Keratinocyte (primary cell): Measurements from ENCODE around the gene LHFPL6. TPM values are rescaled to one million over a fixed set of nuclear protein-coding genes. Genes with fewer than 3 reads are reported as not detected.

Source experiments
- DNase-seq: peaks from one replicate; pipeline ENCODE4 v3.0.0-alpha.2; 2011; ENCODE audit warnings: low read depth, missing footprints, low spot score
- FAIRE-seq: peaks from 2 replicates; lab custom pipeline; 2011; peaks lifted over from hg19 to GRCh38; lab: Jason Lieb, UNC
- H2AFZ ChIP-seq: 2 replicates; pipeline ENCODE4 v1.6.0; 2012; ENCODE audit warnings: low read length, control low read depth, inconsistent platforms; ENCODE audit not compliant: control insufficient read depth
- H3K27ac ChIP-seq: 2 replicates; pipeline ENCODE4 v1.5.1; 2011; ENCODE audit warnings: low read length; ENCODE audit not compliant: control insufficient read depth, insufficient read depth
- H3K27me3 ChIP-seq: 3 replicates; pipeline ENCODE4 v1.6.0; 2011; ENCODE audit warnings: low read length; ENCODE audit not compliant: control insufficient read depth, insufficient read depth; ENCODE audit errors: extremely low read depth
- H3K36me3 ChIP-seq, 2 experiments: 2 replicates in 1 of 2; 3 replicates in 1 of 2; pipeline ENCODE4 v1.5.1; 2011; ENCODE audit warnings: low read length in 2 of 2, mild to moderate bottlenecking in 1 of 2; ENCODE audit not compliant: control insufficient read depth in 2 of 2, insufficient read depth in 2 of 2; ENCODE audit errors: extremely low read depth in 1 of 2
- H3K4me1 ChIP-seq: 3 replicates; pipeline ENCODE4 v1.5.1; 2011; ENCODE audit warnings: low read length; ENCODE audit not compliant: control insufficient read depth, insufficient read depth; ENCODE audit errors: extremely low read depth
- H3K4me2 ChIP-seq: 3 replicates; pipeline ENCODE4 v1.6.0; 2011; ENCODE audit warnings: low read depth, low read length; ENCODE audit not compliant: control insufficient read depth, insufficient read depth; ENCODE audit errors: extremely low read depth
- H3K4me3 ChIP-seq, 3 experiments: fragments of 200-600 bp in 1 of 3; sonication (generic) in 1 of 3; 2 replicates in 2 of 3; 3 replicates in 1 of 3; pipeline ENCODE4 v1.5.1; 2011 to 2016; ENCODE audit warnings: low read length in 3 of 3, mild to moderate bottlenecking in 3 of 3, control low read depth in 2 of 3, inconsistent platforms in 1 of 3, low read depth in 1 of 3, mixed read lengths in 1 of 3, mixed run types in 1 of 3, moderate library complexity in 1 of 3; ENCODE audit not compliant: control insufficient read depth in 2 of 3, insufficient read depth in 2 of 3; ENCODE audit errors: extremely low read depth in 1 of 3
- H3K79me2 ChIP-seq: 2 replicates; pipeline ENCODE4 v1.6.0; 2012; ENCODE audit warnings: low read length; ENCODE audit not compliant: control insufficient read depth, insufficient read depth
- H3K9ac ChIP-seq: 3 replicates; pipeline ENCODE4 v1.6.0; 2011; ENCODE audit warnings: low read length; ENCODE audit not compliant: control insufficient read depth, insufficient read depth; ENCODE audit errors: extremely low read depth
- H3K9me1 ChIP-seq: 3 replicates; pipeline ENCODE4 v1.6.0; 2011; ENCODE audit warnings: low read length; ENCODE audit not compliant: control insufficient read depth, insufficient read depth; ENCODE audit errors: extremely low read depth
- H3K9me3 ChIP-seq: 2 replicates; pipeline ENCODE4 v1.5.1; 2012; ENCODE audit warnings: low read depth, low read length; ENCODE audit not compliant: control insufficient read depth
- H4K20me1 ChIP-seq: 3 replicates; pipeline ENCODE4 v1.6.0; 2011; ENCODE audit warnings: low read length; ENCODE audit not compliant: control insufficient read depth, insufficient read depth; ENCODE audit errors: extremely low read depth
- EZH2 ChIP-seq: IDR thresholded peaks from one replicate; pipeline ENCODE4 v1.6.1; 2012; ENCODE audit warnings: inconsistent platforms, mild to moderate bottlenecking, low read length, moderate library complexity
- dilution Hi-C: fragments of 300-500 bp; cut with MboI; formaldehyde crosslinking; loops from one replicate; pipeline ENCODE4 v1.7.0; 2020; ENCODE audit warnings: low sequenced_read_pairs; ENCODE audit not compliant: extremely low pct_ligation_motif_present
- polyA plus RNA-seq, 5 experiments: library from polyadenylated mRNA; depleted of rRNA in 3 of 5; stranded (reverse) in 3 of 5; stranded (forward) in 1 of 5; unstranded in 1 of 5; fragments of >200 nt; gene quantifications; 1 replicate in 1 of 5; 2 replicates in 3 of 5; 3 replicates in 1 of 5; pipeline versions ENCODE4 v1.2.1 to v1.2.3, GENCODE V29; 2011 to 2012; ENCODE audit warnings: missing spikeins in 2 of 5, low read depth in 1 of 5, low replicate concordance in 1 of 5
- TF ChIP-seq, protein P1 (sequence below), 3 experiments: IDR thresholded peaks in 1 of 3; conservative IDR thresholded peaks in 1 of 3; optimal IDR thresholded peaks in 1 of 3; 2 replicates in 2 of 3; 3 replicates in 1 of 3; pipeline versions ENCODE3 to v1.5.1; 2011; ENCODE audit warnings: low read length in 3 of 3, mild to moderate bottlenecking in 3 of 3, moderate library complexity in 2 of 3, control low read depth in 1 of 3, inconsistent platforms in 1 of 3; ENCODE audit not compliant: insufficient read depth in 2 of 3; ENCODE audit errors: extremely low read depth in 1 of 3

The LHFPL6 gene
- polyA plus RNA-seq, 1 donor (not counting 4 experiments of a cell fraction or from before 2014, with no cell fraction given), result 15.8 TPM

GRCh38 chr13:39381456-39381855 lies 221.5 kb downstream of the LHFPL6 start:
- H3K9me1 ChIP-seq, result no peaks in the 10 kb centered on the region
- H3K4me1 ChIP-seq, result no peaks in the 10 kb centered on the region
- H4K20me1 ChIP-seq, result no peaks in the 10 kb centered on the region
- H3K27ac ChIP-seq, result no peak overlapping the region
- dilution Hi-C loops, result no loop called here
- no peak overlapping the region for H2AFZ ChIP-seq
- no peaks in the 10 kb centered on the region for H3K9me3 ChIP-seq
- FAIRE-seq (no peak), DNase-seq (no peak)
- no peaks in the 10 kb centered on the region for H3K36me3 ChIP-seq
- no peak overlapping the region for H3K9ac ChIP-seq
- H3K4me2 ChIP-seq, result no peak overlapping the region
- no peaks in the 10 kb centered on the region for H3K27me3 ChIP-seq
- H3K79me2 ChIP-seq, result no peaks in the 10 kb centered on the region
- TF ChIP-seq, protein P1, sequence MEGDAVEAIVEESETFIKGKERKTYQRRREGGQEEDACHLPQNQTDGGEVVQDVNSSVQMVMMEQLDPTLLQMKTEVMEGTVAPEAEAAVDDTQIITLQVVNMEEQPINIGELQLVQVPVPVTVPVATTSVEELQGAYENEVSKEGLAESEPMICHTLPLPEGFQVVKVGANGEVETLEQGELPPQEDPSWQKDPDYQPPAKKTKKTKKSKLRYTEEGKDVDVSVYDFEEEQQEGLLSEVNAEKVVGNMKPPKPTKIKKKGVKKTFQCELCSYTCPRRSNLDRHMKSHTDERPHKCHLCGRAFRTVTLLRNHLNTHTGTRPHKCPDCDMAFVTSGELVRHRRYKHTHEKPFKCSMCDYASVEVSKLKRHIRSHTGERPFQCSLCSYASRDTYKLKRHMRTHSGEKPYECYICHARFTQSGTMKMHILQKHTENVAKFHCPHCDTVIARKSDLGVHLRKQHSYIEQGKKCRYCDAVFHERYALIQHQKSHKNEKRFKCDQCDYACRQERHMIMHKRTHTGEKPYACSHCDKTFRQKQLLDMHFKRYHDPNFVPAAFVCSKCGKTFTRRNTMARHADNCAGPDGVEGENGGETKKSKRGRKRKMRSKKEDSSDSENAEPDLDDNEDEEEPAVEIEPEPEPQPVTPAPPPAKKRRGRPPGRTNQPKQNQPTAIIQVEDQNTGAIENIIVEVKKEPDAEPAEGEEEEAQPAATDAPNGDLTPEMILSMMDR (optimal IDR thresholded peaks at IDR 0.05 in 1 of 3, IDR thresholded peaks at IDR 0.05 in 1 of 3, conservative IDR thresholded peaks at IDR 0.05 in 1 of 3; ENCODE audit: extremely low read depth in 1 of 3, insufficient read depth in 2 of 3, low read length in 3 of 3), result no peak
- TF ChIP-seq EZH2, result no peak
- H3K4me3 ChIP-seq, result no peak overlapping the region

DNA sequence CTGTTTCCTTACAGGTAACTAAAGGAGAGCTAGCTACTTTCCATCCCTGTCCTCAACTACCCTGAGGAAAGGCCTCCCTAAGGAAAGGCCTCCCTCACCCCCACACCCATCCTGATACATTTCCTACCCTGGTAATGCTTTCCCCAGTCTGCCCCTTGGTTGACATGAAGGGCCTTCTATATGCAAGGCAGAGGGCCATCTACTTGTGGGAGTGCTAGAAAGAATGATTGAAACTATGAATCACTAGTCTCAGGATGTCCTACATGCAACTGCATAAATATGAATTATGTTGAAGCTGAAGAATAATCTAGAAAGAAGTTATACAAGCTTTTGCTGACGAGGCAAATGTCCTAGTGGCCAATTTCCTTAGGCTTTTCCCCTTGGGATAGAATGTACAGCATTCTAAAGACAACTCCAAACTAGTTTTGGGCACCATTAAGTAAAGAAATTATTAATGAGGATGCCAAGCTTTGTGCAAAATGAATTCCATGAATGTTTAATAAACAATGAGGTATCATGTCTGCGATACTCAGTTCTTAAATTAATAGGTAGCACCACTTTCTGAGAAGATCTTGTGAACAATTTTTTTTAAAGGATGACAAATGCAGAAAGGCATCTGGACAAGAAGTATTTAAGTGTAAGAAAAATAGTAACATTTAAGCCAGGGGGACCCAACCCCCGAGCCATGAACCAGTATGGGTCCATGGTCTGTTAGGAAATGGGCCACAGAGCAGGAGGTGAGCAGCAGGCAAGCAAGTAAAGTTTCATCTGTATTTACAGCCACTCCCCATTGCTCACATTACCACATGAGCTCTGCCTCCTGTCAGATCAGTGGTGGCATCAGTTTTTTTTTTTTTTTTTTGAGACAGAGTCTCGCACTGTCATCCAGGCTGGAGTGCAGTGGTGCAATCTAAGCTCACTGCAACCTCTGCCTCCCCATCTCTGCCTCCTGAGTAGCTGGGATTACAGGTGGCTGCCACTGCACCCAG lies 223.0 kb downstream of the LHFPL6 start:
- dilution Hi-C loops, result no loop called here
- Histone ChIP-seq H3K9me3 (no peaks in the 10 kb centered on the region), H3K27ac (no peak overlapping the region), H3K4me1 (peaks cover 11% of the 10 kb centered on the region), H3K9ac (no peak overlapping the region), H4K20me1 (no peaks in the 10 kb centered on the region), H3K4me3 (no peak overlapping the region), H3K79me2 (no peaks in the 10 kb centered on the region), H3K36me3 (no peaks in the 10 kb centered on the region), H2AFZ (no peak overlapping the region), H3K27me3 (no peaks in the 10 kb centered on the region), H3K4me2 (no peak overlapping the region), H3K9me1 (no peaks in the 10 kb centered on the region)
- TF ChIP-seq, protein P1 (optimal IDR thresholded peaks at IDR 0.05 in 1 of 3, IDR thresholded peaks at IDR 0.05 in 1 of 3, conservative IDR thresholded peaks at IDR 0.05 in 1 of 3; ENCODE audit: extremely low read depth in 1 of 3, insufficient read depth in 2 of 3, low read length in 3 of 3), result no peak
- no peak for TF ChIP-seq EZH2
- DNase-seq, result no peak
- no peak for FAIRE-seq
